GM20000 (cell line): ENCODE results near the gene GNG7.
"Not testable (repeated sequence)": the region's sequence is repeated elsewhere in the genome, so short reads cannot be mapped to it uniquely, and the experiment has no call there.

Experiments
- DNase-seq: peaks from one replicate; pipeline ENCODE4 v3.0.0; 2012; ENCODE audit warnings: low spot score
- TF ChIP-seq, protein P1 (sequence below): IDR thresholded peaks from 2 replicates; pipeline ENCODE4 v1.5.1; 2012; ENCODE audit warnings: mild to moderate bottlenecking, control low read depth; ENCODE audit errors: extremely low read depth, missing control alignments

GNG7 gene

DNA sequence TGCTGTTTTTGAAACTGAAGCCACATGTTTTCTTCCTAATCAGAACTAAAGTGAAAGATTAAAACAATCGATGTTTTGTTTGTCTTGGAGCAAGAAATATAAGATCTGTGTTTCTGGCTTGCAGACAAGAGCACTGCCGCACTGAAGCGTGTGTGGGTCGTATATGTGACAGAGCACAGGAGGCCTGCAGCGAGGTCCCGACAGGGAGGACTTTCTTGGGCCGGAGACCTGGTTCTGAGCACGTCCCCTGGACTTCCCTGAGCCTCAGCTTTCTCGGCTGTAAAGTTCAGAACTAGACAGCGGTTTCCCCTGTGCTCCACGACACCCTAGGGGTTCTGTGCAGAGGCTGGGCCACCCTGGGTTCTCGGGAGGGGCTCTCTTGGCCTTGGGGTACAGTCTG, 166.0 kb downstream of the GNG7 start:
- TF ChIP-seq, protein P1, sequence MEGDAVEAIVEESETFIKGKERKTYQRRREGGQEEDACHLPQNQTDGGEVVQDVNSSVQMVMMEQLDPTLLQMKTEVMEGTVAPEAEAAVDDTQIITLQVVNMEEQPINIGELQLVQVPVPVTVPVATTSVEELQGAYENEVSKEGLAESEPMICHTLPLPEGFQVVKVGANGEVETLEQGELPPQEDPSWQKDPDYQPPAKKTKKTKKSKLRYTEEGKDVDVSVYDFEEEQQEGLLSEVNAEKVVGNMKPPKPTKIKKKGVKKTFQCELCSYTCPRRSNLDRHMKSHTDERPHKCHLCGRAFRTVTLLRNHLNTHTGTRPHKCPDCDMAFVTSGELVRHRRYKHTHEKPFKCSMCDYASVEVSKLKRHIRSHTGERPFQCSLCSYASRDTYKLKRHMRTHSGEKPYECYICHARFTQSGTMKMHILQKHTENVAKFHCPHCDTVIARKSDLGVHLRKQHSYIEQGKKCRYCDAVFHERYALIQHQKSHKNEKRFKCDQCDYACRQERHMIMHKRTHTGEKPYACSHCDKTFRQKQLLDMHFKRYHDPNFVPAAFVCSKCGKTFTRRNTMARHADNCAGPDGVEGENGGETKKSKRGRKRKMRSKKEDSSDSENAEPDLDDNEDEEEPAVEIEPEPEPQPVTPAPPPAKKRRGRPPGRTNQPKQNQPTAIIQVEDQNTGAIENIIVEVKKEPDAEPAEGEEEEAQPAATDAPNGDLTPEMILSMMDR, result no peak
- DNase-seq, result no peak

DNA sequence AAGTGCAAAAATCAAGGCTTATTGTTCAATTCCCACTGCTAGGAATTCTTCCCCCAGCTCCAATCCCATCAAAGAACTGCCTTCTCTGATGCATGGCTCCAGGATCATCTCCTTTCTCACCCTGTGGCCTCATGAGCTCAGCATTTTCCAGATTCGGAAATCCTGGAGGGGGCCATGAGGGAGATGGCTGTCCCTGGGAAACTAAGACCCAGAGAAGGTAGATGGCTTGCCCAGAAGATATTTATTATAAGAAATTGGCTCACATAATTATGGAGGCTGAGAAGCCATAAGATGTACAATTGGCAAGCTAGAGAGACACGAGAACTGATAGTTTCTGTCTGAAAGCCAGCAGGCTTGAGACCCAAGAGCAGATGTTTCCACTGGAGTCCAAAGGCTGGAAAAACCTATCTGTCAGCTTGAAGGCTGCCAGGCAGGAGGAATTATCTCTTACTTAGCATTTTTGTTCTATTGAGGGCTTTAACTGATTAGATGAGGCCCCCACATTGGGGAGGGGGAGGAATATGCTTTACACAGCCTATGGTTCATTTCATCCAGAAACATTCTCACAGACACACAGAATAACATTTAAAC, 168.0 kb downstream of the GNG7 start:
- TF ChIP-seq, protein P1, result no peak
- no peak for DNase-seq

DNA sequence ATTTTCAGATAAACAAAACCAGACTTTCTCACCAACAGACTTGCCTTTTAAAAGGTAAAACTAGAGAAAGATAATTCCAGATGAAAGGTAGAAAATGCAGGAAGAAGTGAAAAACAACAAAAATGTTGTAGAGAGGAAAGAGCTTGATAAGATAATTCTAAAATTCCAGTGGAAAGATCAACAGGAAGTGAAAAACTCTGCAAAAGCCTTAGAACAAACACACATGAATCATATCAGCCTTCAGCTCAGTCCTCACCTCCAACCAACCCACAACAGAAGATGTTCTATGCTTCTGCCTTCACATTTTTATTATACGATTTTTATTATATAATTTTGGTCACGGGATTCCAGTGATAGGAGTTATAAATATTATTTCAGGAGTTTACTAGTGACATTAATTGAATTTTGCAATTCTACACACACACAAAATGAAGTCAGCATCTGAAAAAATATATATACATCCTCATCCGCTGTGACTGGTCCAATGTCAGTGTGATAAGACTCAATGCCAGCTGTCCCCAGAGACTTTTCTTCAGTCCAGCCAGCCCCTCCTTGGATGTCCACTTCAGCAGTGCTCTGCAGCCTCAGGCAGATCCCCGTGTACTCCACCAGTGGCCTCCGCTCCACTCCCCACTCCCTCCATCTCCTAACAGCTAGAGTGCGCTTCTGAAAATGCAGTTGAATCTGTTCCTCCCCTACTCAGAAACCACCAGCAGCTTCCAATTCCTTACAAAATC, 168.6 kb downstream of the GNG7 start:
- DNase-seq, result no peak
- TF ChIP-seq, protein P1, result no peak

DNA sequence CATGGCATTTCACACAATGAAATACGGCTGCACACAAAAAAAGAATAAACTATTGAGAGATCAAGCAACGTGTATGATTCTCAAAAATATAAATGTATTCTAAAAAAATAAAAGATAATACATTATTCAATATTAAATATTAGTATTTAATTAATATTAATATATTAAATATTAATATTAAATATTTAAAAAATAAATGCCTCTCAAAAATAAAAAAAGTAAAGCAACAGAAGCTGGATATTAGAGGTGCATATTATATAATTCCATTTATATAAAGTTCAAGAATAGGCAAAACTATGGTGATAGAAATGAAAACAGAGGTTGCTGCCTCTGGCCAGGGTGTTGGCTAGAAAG, 169.4 kb downstream of the GNG7 start:
- TF ChIP-seq, protein P1, result no peak
- DNase-seq, result no peak

DNA sequence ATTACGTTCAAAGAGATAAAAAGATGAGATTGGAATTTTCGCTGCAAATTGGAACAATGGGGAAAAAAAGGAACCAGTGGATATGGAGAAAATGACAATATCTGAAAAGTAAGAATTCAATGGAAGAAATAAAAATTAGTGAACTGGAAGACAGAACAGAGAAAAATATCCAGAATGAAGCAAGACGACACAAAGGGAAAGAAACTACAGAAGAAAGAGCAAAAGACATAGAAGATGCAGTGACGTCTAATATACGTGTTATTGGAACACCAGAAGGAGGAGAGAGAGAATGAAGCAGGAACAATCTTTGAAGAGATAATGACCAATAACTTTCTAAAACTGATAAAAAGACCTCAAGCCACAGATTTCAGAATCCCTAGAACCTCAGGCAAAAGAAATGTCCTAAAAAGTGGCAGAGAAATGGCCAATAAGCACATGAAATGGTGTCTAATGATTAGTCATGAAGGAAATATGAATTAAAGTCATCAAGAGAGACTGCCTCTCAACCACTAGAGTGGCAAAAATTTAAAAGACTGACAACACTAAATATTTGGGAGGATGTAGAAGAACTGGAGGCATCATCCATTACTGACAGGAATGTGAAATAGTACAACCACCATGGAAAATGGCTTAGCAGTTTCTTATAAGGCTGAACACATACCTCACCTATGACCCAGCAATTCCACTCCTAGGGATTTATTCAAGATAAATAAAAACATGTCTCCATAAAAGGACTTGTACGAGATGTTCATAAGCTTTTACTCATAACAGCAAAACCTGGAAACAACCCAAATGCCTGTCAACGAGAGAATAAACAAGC, 170.0 kb downstream of the GNG7 start:
- TF ChIP-seq, protein P1, result no peak
- no peak for DNase-seq

DNA sequence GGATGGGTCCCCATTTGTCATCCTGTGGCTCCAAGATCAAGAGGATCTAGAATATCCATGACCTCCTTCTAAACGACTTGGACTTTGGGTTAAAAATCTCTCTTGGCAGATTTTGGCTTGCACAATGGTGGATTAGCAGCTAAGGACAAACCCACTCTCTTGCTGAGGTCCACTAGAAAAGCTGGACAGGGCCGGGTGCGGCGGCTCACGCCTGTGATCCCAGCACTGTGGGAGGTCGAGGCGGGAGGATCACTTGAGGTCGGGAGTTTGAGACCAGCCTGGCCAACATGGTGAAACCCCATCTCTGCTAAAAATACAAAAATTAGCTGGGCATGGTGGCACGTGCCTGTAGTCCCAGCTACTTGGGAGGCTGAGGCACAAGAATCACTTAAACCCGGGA, 172.6 kb downstream of the GNG7 start:
- DNase-seq, result not testable (repeated sequence)

DNA sequence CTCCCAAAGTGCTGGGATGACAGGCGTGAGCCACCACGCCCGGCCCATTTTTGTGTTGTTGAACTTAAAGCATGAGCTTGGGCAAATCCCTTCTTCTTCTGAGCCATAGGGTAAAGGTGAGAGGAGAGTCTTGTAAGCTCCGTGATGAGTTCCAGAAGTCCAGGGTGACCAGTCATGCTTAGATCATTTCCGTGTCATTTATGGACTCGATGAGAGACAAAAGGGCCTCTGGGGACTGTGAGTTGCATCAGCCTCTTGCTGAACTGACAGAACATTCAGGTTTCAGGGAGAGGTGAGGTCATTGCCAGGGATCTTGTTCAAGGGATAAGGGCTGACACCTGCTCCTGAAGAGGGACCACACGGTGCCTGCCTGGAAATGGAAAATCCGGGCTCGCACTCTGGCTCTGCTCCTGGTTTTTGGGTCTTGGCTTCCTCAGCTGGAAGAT, 173.0 kb downstream of the GNG7 start:
- TF ChIP-seq, protein P1, result no peak
- no peak for DNase-seq
